ENCODE data around the gene SKAP1.
"Not testable (repeated sequence)": the region's sequence is repeated elsewhere in the genome, so short reads cannot be mapped to it uniquely, and the experiment has no call there.

SKAP1 gene

GRCh38 chr17:48363161-48363560, 66.9 kb downstream of the SKAP1 start:
- DNase-seq, result no peak

GRCh38 chr17:48360861-48361633, 69.0 kb downstream of the SKAP1 start:
- not testable (repeated sequence) for DNase-seq

GRCh38 chr17:48357779-48358602, 72.0 kb downstream of the SKAP1 start:
- DNase-seq, result no peak

GRCh38 chr17:48356866-48357265, 73.1 kb downstream of the SKAP1 start:
- no peak for DNase-seq

GRCh38 chr17:48352630-48353029, 77.4 kb downstream of the SKAP1 start:
- DNase-seq, result no peak

GRCh38 chr17:48351911-48352332, 78.1 kb downstream of the SKAP1 start:
- no peak for DNase-seq

GRCh38 chr17:48348352-48348751, 81.7 kb downstream of the SKAP1 start:
- DNase-seq, result no peak

- DNase-seq, result no peak
These were observed 82.8 kb downstream of the SKAP1 start for GRCh38 chr17:48347177-48347576.

GRCh38 chr17:48344251-48344650, 85.8 kb downstream of the SKAP1 start:
- DNase-seq, result no peak

- no peak for DNase-seq
These were observed 89.1 kb downstream of the SKAP1 start for GRCh38 chr17:48340916-48341315.

- no peak for DNase-seq
These were observed 91.3 kb downstream of the SKAP1 start for GRCh38 chr17:48338720-48339119.

DNA sequence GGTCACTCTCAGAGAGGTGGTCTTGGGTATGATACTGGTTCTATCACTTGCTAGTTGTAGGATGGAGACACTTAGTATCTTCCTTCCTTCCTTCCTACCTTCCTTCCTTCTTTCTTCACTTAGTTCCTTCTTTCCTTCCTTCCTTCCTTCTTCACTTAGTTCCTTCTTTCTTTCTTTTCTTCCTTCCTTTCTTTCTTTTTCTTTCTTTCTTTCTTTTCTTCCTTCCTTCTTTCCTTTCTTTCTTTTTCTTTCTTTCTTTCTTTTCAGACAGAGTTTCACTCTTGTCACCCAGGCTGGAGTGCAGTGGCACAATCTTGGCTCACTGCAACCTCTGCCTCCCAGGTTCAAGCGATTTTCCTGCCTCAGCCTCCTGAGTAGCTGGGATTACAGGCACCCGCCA, 92.1 kb downstream of the SKAP1 start:
- DNase-seq, result not testable (repeated sequence)

DNA sequence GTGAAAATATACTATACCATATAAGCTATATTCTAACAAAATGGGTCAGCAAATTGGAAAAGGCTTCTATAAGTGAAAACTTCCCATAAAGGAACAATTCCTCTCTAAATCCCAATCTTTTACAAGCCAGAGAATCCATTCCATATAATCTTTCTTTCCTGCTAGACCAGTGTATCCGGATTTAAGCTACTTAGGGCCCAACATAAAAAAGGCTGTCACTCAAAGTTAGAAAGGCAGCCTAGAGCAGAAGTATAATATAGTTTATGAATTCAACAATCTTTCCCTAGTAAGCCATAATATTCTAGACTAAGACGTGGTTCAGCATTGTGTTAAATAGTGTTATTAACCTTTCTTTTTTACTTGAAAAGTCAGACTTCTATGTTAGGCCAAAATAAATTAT, 93.0 kb downstream of the SKAP1 start:
- no peak for DNase-seq

DNA sequence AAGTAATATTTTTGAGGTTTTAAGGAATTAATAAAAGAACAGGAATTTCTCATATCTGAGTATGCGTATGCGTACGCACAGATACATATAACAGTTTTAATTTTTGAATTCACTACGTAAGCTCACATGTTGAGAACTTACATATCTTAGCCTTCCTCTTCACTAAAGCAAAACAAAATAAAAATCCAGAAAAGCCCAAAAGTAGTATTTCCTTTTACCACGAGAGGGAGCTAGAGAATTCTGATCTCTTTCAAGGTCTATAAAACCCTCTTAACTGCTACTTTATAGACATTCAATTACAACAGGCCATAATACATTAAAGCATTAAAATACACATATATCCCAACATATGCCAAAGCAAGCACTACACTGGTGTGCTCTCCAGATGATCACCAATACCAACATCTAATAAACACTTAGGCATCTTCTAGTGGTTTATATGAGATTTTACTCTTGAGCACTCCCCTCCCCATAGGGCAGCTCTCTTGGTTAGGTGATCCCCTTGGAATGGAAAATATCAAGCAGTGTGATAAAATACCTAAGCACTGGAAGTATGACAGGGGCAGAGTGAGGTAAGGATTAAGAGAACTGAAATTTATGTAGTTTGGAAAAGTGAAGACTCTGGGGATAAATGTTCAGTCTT, 94.0 kb downstream of the SKAP1 start:
- DNase-seq, result no peak

GRCh38 chr17:48335146-48335784, 94.7 kb downstream of the SKAP1 start:
- no peak for DNase-seq

DNA sequence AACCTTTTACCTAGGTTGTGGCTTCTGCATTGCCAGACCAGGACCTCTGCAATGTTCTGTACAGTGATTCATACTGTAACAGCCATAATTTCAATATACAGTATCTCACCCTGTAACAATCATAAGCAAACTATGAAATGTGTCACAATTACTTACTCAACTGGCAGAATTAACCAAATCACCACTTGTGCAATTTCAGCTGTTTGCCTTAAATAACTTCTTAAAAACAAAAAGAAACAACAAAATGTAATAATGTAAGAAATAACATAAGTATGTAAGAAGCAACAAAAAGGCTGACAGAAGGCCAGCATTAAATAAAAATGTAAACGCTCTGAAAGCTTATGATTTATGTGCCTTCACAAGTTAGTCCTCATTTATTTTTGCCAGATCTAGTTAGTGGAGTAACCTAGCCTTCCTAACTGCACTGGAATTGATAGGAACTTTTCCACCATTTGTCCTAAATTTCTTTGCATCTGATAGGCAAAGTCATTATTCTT, 96.9 kb downstream of the SKAP1 start:
- no peak for DNase-seq

GRCh38 chr17:48330887-48331286, 99.1 kb downstream of the SKAP1 start:
- DNase-seq, result no peak

- no peak for DNase-seq
These were observed 99.6 kb downstream of the SKAP1 start for GRCh38 chr17:48330421-48330820.

- DNase-seq, result no peak
These were observed 101.6 kb downstream of the SKAP1 start for GRCh38 chr17:48328457-48328856.

DNA sequence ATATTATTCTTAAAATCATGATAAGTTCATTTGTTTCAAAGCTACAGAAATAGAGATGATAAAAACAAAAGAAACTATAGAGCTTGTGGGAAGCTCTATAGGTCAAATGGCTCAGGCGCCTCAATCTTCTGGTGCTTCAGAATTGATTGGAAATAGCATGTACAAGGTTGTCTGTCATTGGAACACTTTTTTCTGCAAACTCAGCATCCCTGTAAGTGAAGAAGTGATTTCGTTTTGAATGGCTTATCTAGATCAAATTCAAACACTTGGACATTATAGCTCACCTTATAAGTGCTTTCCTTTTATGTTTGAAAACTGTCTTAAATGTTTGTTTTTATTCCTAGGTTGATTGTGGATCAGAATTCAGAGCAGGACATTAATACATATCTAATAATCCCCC, 103.7 kb downstream of the SKAP1 start:
- no peak for DNase-seq

DNA sequence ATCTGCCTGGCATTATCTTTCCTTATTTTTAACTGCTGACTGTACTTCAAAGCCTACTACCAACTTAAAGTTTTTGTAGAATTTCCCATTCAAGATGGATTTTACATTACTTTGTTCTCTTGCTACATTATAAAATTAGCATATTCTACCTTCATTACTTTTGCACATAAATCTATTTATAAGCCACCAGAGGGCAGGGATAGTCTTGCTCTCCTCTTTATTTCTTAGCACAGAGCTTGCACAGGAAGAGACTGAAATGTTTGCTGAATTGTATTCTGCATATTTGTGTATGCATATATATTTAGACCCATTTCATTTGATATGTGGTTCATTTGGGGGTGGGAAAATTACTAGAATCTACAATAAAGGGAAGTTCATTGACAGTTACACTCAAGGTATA, 108.0 kb downstream of the SKAP1 start:
- no peak for DNase-seq

GRCh38 chr17:48317732-48318131, 112.3 kb downstream of the SKAP1 start:
- no peak for DNase-seq

DNA sequence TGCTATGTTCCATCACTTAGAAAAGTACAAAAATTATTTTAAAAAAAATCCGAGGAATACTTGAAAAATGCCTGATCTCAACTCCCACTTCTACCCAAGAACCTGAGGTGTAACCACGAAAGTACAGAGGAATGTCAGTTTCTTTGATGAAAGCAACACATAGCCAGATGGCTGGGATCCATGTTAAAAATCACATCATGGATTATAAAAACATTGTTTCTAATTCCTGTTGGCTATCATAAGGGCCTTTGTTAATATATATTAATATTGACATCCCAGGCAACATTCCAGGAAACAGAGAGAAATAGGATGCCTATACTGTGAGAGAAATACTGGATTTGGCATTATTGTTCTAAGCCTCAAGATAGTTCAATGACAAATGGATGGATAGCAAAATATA, 115.3 kb downstream of the SKAP1 start:
- DNase-seq, result no peak
